BJ (cell line): ENCODE data around the gene GPBP1. TPM values are rescaled to one million over a fixed set of nuclear protein-coding genes. Genes with fewer than 3 reads are reported as not detected.

Experiments
- CTCF ChIA-PET: fragments of 350-600 bp; formaldehyde crosslinking; extraction: SDS; loops from one replicate; lab custom pipeline; 2021; ENCODE audit warnings: antibody characterized with exemption, inconsistent platforms; lab: Yijun Ruan, JAX
- POLR2A ChIA-PET: fragments of 300-600 bp; sonication (Branson Sonifier 250); formaldehyde crosslinking; extraction: SDS; loops from one replicate; lab custom pipeline; 2021; ENCODE audit warnings: antibody characterized with exemption; lab: Charles Lee
- DNase-seq: peaks from one replicate; pipeline ENCODE4 v3.0.0-alpha.2; 2011; ENCODE audit warnings: low read depth
- H3K27me3 ChIP-seq: 2 replicates; pipeline ENCODE4 v1.6.0; 2011; ENCODE audit warnings: low read length; ENCODE audit not compliant: control insufficient read depth, insufficient read depth
- H3K36me3 ChIP-seq: 2 replicates; pipeline ENCODE4 v1.5.1; 2011; ENCODE audit warnings: low read length; ENCODE audit not compliant: control insufficient read depth, insufficient read depth
- H3K4me3 ChIP-seq: 2 replicates; pipeline ENCODE4 v1.5.1; 2011; ENCODE audit warnings: low read depth, mild to moderate bottlenecking, control low read depth, low read length
- CTCF ChIP-seq: IDR thresholded peaks from 2 replicates; pipeline ENCODE4 v1.5.1; 2011; ENCODE audit warnings: low read depth, mild to moderate bottlenecking, control low read depth, inconsistent platforms, low read length, moderate library complexity; ENCODE audit not compliant: insufficient read depth
- polyA plus RNA-seq: library from polyadenylated mRNA; depleted of rRNA; stranded (reverse); fragments of >200 nt; gene quantifications from 2 replicates; pipeline ENCODE4 v1.2.3, GENCODE V29; 2011

GPBP1 gene
- polyA plus RNA-seq, 1 experiment, result 13.1 TPM

GRCh38 chr5:57199866-57200265 is 26.0 kb downstream of the GPBP1 start:
- TF ChIP-seq CTCF, result no peak
- DNase-seq, result no peak
- ChIA-PET CTCF (no interaction called here), POLR2A (no interaction called here)
- no peaks in the 10 kb centered on the region for H3K36me3 ChIP-seq
- H3K27me3 ChIP-seq, result no peaks in the 10 kb centered on the region
- no peak overlapping the region for H3K4me3 ChIP-seq

GRCh38 chr5:57202811-57203210 is 29.0 kb downstream of the GPBP1 start:
- CTCF ChIA-PET, result interaction anchor here (0.9 kb wide), 1 partner anchor 10 kb away, joined by 3 read pairs; no protein-coding TSS in a partner anchor
- TF ChIP-seq CTCF, result no peak
- DNase-seq, result no peak
- POLR2A ChIA-PET, result no interaction called here
- H3K36me3 ChIP-seq, result no peaks in the 10 kb centered on the region; the same call in 1 of the 2 replicates
- H3K4me3 ChIP-seq, result no peak overlapping the region
- H3K27me3 ChIP-seq, result no peaks in the 10 kb centered on the region

GRCh38 chr5:57207007-57207653 is 33.3 kb downstream of the GPBP1 start:
- Histone ChIP-seq H3K27me3 (no peaks in the 10 kb centered on the region), H3K36me3 (no peaks in the 10 kb centered on the region; the same call in 1 of the 2 replicates), H3K4me3 (no peak overlapping the region)
- TF ChIP-seq CTCF, result no peak
- POLR2A ChIA-PET, result no interaction called here
- CTCF ChIA-PET, result interaction anchor here (0.8 to 1.3 kb wide), 2 partner anchors 12 to 938 kb away, joined by 3 read pairs; no protein-coding TSS in a partner anchor
- DNase-seq, result no peak

- H3K4me3 ChIP-seq, result no peak overlapping the region
- no peak for DNase-seq
- H3K36me3 ChIP-seq, result no peaks in the 10 kb centered on the region; the same call in 1 of the 2 replicates
- ChIA-PET POLR2A (no interaction called here), CTCF (interaction anchor here (1.3 kb wide), 1 partner anchor 12 kb away, joined by 3 read pairs; no protein-coding TSS in a partner anchor)
- no peak for TF ChIP-seq CTCF
- H3K27me3 ChIP-seq, result no peaks in the 10 kb centered on the region
These were observed 33.8 kb downstream of the GPBP1 start for GRCh38 chr5:57207681-57208080.

- no peaks in the 10 kb centered on the region; the same call in 1 of the 2 replicates for H3K36me3 ChIP-seq
- ChIA-PET POLR2A (no interaction called here), CTCF (interaction anchor here (1.0 to 1.5 kb wide), 4 partner anchors 10 to 309 kb away, joined by 3 to 4 read pairs (median 3); partner anchors contain the start of gene GPBP1)
- TF ChIP-seq CTCF, result no peak
- DNase-seq, result no peak
- no peaks in the 10 kb centered on the region for H3K27me3 ChIP-seq
- H3K4me3 ChIP-seq, result no peak overlapping the region
These were observed 35.6 kb downstream of the GPBP1 start for GRCh38 chr5:57209316-57210040.
